GM12878 (cell line): Measurements from ENCODE around the gene FRMD8. TPM values are rescaled to one million over a fixed set of nuclear protein-coding genes. Genes with fewer than 3 reads are reported as not detected.
A peak's percentile ranks its signal among the peaks of the same experiment; 100 is the strongest.

Experiments used
- ATF7 ChIP-seq: fragments of 450-650 bp; IDR thresholded peaks from 2 replicates; pipeline ENCODE4 v1.6.1; 2016; ENCODE audit warnings: low read depth, mild to moderate bottlenecking
- CBFB ChIP-seq: IDR thresholded peaks from 2 replicates; pipeline ENCODE4 v1.6.1; 2016; ENCODE audit warnings: antibody characterized with exemption, low read depth
- CBX3 ChIP-seq: fragments of 200-600 bp; sonication (generic); IDR thresholded peaks from 2 replicates; pipeline ENCODE4 v1.6.1; 2016; ENCODE audit warnings: low read depth, borderline replicate concordance
- CBX5 ChIP-seq: sonication (generic); IDR thresholded peaks from 2 replicates; pipeline ENCODE4 v1.6.1; 2016; ENCODE audit warnings: low read depth, moderate library complexity, mild to moderate bottlenecking, inconsistent platforms
- ETV6 ChIP-seq, 2 experiments: fragments of 450-650 bp in 1 of 2; IDR thresholded peaks in 1 of 2; conservative IDR thresholded peaks in 1 of 2; 2 replicates each; pipeline ENCODE4 v1.6.1; 2014; ENCODE audit warnings: antibody characterized with exemption in 1 of 2, borderline replicate concordance in 1 of 2, low read depth in 1 of 2, mild to moderate bottlenecking in 1 of 2, moderate library complexity in 1 of 2
- HDAC6 ChIP-seq: fragments of 200-600 bp; sonication (generic); IDR thresholded peaks from one replicate; pipeline ENCODE4 v1.8.0; 2017; ENCODE audit warnings: antibody characterized with exemption; ENCODE audit not compliant: unreplicated experiment
- JUNB ChIP-seq: IDR thresholded peaks from 2 replicates; pipeline ENCODE4 v1.6.1; 2016; ENCODE audit warnings: antibody characterized with exemption, mild to moderate bottlenecking
- KAT2A ChIP-seq: conservative IDR thresholded peaks from 2 replicates; pipeline ENCODE4 v1.6.1; 2011; ENCODE audit warnings: low read depth, low read length; ENCODE audit not compliant: control insufficient read depth
- NFIC ChIP-seq: IDR thresholded peaks from 2 replicates; pipeline ENCODE4 v1.6.1; 2012; ENCODE audit warnings: low read depth, mild to moderate bottlenecking, inconsistent platforms, low read length, moderate library complexity
- NR2F1 ChIP-seq: fragments of 450-650 bp; conservative IDR thresholded peaks from 2 replicates; pipeline ENCODE4 v1.6.1; 2017; ENCODE audit warnings: mild to moderate bottlenecking
- PAX8 ChIP-seq: fragments of 450-650 bp; IDR thresholded peaks from 2 replicates; pipeline ENCODE4 v1.6.1; 2017; ENCODE audit warnings: mild to moderate bottlenecking, moderate library complexity
- SMAD5 ChIP-seq: IDR thresholded peaks from 2 replicates; pipeline ENCODE4 v1.6.1; 2016; ENCODE audit warnings: antibody characterized with exemption, low read depth
- TBL1XR1 ChIP-seq: IDR thresholded peaks from 2 replicates; pipeline ENCODE4 v1.6.1; 2012; ENCODE audit warnings: low read depth, low read length, improper control_type of control experiment
- ZSCAN29 ChIP-seq: fragments of 450-650 bp; IDR thresholded peaks from 2 replicates; pipeline ENCODE4 v1.6.1; 2017; ENCODE audit warnings: mild to moderate bottlenecking, moderate library complexity
- polyA plus RNA-seq, 11 experiments: library from polyadenylated mRNA; depleted of rRNA in 4 of 11; unstranded in 6 of 11; stranded (reverse) in 5 of 11; fragments of >200 nt; fragmentation: Nextera tagmentation in 4 of 11; fragmentation: Illumina TruSeq in 1 of 11; extraction: Ambion mirVana in 4 of 11; extraction: Trizol in 1 of 11; gene quantifications; 1 replicate in 1 of 11; 2 replicates in 10 of 11; pipeline versions ENCODE4 v1.2.1 to v1.2.3, GENCODE V29; 2011 to 2016; ENCODE audit warnings: inconsistent platforms in 2 of 11, missing spikeins in 2 of 11, low read depth in 1 of 11
- total RNA-seq, 4 experiments: library from RNA; depleted of rRNA in 3 of 4; stranded (reverse); fragments of >200 nt in 3 of 4; fragmentation: Illumina TruSeq in 1 of 4; extraction: Trizol in 1 of 4; gene quantifications; 2 replicates each; pipeline versions ENCODE4 v1.2.1 to v1.2.3, GENCODE V29; 2013 to 2021
- TF ChIP-seq, protein P1 (sequence below): fragments of 450-650 bp; IDR thresholded peaks from 2 replicates; pipeline ENCODE4 v1.6.1; 2016; ENCODE audit warnings: mild to moderate bottlenecking
- TF ChIP-seq, protein P2 (sequence below): fragments of 450-650 bp; IDR thresholded peaks from 2 replicates; pipeline ENCODE4 v1.6.1; 2017; ENCODE audit warnings: mild to moderate bottlenecking
- TF ChIP-seq, protein P3 (sequence below): fragments of 450-650 bp; IDR thresholded peaks from 2 replicates; pipeline ENCODE4 v1.6.1; 2016; ENCODE audit warnings: mild to moderate bottlenecking, moderate library complexity, borderline replicate concordance
- TF ChIP-seq, protein P4 (sequence below): IDR thresholded peaks from 2 replicates; pipeline ENCODE4 v1.6.1; 2011; ENCODE audit warnings: mild to moderate bottlenecking, low read depth, low read length, moderate library complexity; ENCODE audit not compliant: insufficient replicate concordance
- TF ChIP-seq, protein P5 (sequence below): IDR thresholded peaks from 2 replicates; pipeline ENCODE4 v1.6.1; 2011; ENCODE audit warnings: borderline replicate concordance, low read depth, mild to moderate bottlenecking, moderate library complexity, mixed read lengths, low read length; ENCODE audit not compliant: insufficient read depth; ENCODE audit errors: extremely low read length

Gene FRMD8
- total and polyA plus RNA-seq, 10 of the 15 experiments (the other 5 are each of a cell fraction or from before 2014, with no cell fraction given) = 8.3 to 69.4 (median 28.0) TPM

DNA sequence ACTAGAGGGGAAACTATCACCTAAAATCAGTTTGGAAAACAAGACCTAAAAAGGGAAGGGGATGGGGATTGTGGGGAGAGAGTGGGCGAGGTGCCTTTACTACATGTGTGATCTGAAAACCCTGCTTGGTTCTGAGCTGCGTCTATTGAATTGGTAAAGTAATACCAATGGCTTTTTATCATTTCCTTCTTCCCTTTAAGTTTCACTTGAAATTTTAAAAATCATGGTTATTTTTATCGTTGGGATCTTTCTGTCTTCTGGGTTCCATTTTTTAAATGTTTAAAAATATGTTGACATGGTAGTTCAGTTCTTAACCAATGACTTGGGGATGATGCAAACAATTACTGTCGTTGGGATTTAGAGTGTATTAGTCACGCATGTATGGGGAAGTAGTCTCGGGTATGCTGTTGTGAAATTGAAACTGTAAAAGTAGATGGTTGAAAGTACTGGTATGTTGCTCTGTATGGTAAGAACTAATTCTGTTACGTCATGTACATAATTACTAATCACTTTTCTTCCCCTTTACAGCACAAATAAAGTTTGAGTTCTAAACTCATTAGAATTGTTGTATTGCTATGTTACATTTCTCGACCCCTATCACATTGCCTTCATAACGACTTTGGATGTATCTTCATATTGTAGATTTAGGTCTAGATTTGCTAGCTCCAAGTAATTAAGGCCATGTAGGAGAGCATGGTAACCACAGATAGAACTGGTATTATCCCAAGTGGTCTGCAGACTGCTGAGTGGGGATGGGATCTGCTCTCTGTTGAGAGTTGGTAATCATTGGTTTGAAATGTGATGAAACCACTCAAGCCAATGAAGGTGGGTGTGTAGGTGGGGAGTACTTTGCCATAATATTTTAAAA is 39.8 kb downstream of the FRMD8 start (continued):
- TF ChIP-seq, protein P1, sequence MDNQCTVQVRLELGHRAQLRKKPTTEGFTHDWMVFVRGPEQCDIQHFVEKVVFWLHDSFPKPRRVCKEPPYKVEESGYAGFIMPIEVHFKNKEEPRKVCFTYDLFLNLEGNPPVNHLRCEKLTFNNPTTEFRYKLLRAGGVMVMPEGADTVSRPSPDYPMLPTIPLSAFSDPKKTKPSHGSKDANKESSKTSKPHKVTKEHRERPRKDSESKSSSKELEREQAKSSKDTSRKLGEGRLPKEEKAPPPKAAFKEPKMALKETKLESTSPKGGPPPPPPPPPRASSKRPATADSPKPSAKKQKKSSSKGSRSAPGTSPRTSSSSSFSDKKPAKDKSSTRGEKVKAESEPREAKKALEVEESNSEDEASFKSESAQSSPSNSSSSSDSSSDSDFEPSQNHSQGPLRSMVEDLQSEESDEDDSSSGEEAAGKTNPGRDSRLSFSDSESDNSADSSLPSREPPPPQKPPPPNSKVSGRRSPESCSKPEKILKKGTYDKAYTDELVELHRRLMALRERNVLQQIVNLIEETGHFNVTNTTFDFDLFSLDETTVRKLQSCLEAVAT = peak; percentile 60
- TF ChIP-seq SMAD5 (peak; percentile 96; the same call in 1 of the 2 replicates), ZSCAN29 (0 out of 2 replicates have a peak, but pooled peaks have one; percentile 14), HDAC6 (no peak), KAT2A (no peak), CBX5 (no peak), ETV6 (conservative IDR thresholded peaks at IDR 0.05 in 1 of 2, IDR thresholded peaks at IDR 0.05 in 1 of 2; ENCODE audit: borderline replicate concordance in 1 of 2, low read depth in 1 of 2) (peak in 1 of 2 experiments; percentile 76; a peak in 1 of 4 replicates), NFIC (no peak), ATF7 (peak; percentile 99), CBFB (peak; percentile 45), TBL1XR1 (peak; percentile 37; the same call in 1 of the 2 replicates), NR2F1 (no peak), PAX8 (no peak), JUNB (peak; percentile 64), CBX3 (no peak)
- TF ChIP-seq, protein P2, sequence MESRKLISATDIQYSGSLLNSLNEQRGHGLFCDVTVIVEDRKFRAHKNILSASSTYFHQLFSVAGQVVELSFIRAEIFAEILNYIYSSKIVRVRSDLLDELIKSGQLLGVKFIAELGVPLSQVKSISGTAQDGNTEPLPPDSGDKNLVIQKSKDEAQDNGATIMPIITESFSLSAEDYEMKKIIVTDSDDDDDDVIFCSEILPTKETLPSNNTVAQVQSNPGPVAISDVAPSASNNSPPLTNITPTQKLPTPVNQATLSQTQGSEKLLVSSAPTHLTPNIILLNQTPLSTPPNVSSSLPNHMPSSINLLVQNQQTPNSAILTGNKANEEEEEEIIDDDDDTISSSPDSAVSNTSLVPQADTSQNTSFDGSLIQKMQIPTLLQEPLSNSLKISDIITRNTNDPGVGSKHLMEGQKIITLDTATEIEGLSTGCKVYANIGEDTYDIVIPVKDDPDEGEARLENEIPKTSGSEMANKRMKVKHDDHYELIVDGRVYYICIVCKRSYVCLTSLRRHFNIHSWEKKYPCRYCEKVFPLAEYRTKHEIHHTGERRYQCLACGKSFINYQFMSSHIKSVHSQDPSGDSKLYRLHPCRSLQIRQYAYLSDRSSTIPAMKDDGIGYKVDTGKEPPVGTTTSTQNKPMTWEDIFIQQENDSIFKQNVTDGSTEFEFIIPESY = no peak
- TF ChIP-seq, protein P3, sequence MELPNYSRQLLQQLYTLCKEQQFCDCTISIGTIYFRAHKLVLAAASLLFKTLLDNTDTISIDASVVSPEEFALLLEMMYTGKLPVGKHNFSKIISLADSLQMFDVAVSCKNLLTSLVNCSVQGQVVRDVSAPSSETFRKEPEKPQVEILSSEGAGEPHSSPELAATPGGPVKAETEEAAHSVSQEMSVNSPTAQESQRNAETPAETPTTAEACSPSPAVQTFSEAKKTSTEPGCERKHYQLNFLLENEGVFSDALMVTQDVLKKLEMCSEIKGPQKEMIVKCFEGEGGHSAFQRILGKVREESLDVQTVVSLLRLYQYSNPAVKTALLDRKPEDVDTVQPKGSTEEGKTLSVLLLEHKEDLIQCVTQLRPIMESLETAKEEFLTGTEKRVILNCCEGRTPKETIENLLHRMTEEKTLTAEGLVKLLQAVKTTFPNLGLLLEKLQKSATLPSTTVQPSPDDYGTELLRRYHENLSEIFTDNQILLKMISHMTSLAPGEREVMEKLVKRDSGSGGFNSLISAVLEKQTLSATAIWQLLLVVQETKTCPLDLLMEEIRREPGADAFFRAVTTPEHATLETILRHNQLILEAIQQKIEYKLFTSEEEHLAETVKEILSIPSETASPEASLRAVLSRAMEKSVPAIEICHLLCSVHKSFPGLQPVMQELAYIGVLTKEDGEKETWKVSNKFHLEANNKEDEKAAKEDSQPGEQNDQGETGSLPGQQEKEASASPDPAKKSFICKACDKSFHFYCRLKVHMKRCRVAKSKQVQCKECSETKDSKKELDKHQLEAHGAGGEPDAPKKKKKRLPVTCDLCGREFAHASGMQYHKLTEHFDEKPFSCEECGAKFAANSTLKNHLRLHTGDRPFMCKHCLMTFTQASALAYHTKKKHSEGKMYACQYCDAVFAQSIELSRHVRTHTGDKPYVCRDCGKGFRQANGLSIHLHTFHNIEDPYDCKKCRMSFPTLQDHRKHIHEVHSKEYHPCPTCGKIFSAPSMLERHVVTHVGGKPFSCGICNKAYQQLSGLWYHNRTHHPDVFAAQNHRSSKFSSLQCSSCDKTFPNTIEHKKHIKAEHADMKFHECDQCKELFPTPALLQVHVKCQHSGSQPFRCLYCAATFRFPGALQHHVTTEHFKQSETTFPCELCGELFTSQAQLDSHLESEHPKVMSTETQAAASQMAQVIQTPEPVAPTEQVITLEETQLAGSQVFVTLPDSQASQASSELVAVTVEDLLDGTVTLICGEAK = peak; percentile 88
- TF ChIP-seq, protein P4, sequence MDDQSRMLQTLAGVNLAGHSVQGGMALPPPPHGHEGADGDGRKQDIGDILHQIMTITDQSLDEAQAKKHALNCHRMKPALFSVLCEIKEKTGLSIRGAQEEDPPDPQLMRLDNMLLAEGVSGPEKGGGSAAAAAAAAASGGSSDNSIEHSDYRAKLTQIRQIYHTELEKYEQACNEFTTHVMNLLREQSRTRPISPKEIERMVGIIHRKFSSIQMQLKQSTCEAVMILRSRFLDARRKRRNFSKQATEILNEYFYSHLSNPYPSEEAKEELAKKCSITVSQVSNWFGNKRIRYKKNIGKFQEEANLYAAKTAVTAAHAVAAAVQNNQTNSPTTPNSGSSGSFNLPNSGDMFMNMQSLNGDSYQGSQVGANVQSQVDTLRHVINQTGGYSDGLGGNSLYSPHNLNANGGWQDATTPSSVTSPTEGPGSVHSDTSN = peak; percentile 27
- TF ChIP-seq, protein P5, sequence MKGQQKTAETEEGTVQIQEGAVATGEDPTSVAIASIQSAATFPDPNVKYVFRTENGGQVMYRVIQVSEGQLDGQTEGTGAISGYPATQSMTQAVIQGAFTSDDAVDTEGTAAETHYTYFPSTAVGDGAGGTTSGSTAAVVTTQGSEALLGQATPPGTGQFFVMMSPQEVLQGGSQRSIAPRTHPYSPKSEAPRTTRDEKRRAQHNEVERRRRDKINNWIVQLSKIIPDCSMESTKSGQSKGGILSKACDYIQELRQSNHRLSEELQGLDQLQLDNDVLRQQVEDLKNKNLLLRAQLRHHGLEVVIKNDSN = no peak
